Activated effector memory CD4-positive, alpha-beta T cell treated with Interleukin-2 at 50 U/mL for 16 hours (primary cell): ENCODE measurements around the gene AFF3.
"Not testable (repeated sequence)": the region's sequence is repeated elsewhere in the genome, so short reads cannot be mapped to it uniquely, and the experiment has no call there.

Source experiments
- DNase-seq: peaks from one replicate; pipeline ENCODE4 v3.0.0-alpha.2; 2020

The AFF3 gene, protein sequence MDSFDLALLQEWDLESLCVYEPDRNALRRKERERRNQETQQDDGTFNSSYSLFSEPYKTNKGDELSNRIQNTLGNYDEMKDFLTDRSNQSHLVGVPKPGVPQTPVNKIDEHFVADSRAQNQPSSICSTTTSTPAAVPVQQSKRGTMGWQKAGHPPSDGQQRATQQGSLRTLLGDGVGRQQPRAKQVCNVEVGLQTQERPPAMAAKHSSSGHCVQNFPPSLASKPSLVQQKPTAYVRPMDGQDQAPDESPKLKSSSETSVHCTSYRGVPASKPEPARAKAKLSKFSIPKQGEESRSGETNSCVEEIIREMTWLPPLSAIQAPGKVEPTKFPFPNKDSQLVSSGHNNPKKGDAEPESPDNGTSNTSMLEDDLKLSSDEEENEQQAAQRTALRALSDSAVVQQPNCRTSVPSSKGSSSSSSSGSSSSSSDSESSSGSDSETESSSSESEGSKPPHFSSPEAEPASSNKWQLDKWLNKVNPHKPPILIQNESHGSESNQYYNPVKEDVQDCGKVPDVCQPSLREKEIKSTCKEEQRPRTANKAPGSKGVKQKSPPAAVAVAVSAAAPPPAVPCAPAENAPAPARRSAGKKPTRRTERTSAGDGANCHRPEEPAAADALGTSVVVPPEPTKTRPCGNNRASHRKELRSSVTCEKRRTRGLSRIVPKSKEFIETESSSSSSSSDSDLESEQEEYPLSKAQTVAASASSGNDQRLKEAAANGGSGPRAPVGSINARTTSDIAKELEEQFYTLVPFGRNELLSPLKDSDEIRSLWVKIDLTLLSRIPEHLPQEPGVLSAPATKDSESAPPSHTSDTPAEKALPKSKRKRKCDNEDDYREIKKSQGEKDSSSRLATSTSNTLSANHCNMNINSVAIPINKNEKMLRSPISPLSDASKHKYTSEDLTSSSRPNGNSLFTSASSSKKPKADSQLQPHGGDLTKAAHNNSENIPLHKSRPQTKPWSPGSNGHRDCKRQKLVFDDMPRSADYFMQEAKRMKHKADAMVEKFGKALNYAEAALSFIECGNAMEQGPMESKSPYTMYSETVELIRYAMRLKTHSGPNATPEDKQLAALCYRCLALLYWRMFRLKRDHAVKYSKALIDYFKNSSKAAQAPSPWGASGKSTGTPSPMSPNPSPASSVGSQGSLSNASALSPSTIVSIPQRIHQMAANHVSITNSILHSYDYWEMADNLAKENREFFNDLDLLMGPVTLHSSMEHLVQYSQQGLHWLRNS (N-terminal part only)

DNA sequence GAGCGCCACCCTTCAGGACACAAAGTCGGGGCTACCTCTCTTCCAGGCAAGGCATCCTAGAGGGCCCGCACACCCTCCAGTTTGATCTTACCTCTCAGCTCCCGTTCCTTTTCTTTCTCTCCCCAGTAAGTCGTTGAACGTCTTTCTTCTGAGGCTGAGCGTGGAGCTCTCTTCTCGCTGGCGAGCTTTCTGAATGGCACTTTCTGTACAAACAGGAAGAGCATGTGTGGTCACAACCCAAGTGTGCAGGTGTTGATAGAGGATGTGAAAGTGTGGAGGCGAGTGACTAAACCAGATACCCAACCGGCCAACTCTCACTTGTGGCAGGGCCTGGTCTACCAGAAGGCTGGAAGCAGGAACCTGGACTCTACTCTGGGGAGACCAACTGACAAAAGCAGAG is at the start of gene AFF3:
Gene AFF3, minus strand, starts transcription at position 198 of the 400 bp plus-strand sequence. CDS start 38,136 bp downstream, outside the sequence.
- DNase-seq = peak; percentile 3

DNA sequence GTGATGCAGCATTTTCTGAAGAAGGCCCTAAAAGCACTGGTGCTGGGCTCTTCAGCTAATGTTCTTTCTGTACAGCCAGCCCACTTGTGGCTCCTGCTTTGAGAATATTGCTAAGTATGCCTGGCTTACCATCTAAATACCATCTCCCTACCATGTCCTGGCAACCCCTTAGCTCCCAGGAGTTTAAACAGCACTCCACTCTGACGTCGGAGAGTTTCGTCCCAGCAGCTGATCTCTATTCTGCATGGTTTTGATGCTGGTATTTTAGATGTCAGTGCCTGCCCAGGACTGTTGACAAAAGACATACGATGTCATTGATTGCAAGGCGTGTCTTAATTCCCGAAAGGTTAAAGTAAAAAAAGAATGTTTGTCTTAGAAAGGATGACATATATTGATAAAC is 47.0 kb upstream of the AFF3 start:
- no peak for DNase-seq

DNA sequence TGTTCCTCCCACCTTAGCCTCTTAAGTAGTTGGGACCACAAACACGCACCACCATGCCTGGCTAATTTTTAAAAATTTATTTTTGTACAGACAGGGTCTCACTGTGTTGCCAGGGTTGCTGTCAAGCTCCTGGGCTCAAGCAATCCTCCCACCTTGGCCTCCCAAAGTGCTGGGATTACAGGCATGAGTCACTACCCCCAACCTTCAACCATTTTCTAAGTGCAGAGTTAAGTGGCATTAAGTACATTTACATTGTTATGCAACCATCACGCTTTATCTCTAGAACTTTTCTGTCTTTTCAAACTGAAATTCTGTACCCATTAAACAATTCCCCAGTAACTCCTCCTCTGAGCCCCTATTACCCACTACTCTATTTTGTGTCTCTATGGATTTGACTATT is 45.9 kb upstream of the AFF3 start:
- no peak for DNase-seq

DNA sequence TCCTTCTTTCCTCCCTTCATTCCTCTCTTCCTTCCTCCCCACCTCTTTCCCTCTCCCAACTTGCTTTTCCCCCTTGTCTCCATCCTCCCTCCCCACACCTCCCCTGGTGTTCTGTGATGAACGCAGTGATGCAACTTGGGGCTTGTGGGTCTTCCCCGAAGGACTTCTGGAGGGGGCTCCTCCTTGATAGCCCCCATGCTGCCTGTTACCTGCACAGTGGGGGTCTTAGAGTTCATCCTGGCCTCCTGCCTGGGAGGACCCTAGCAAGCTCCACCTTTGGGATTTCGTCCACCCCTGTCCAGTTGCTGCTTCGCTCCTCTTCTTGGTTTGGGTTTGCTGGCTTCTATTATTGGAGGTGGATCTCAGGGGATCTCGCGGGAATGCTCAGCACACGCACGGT is 43.7 kb upstream of the AFF3 start:
- DNase-seq = no peak

DNA sequence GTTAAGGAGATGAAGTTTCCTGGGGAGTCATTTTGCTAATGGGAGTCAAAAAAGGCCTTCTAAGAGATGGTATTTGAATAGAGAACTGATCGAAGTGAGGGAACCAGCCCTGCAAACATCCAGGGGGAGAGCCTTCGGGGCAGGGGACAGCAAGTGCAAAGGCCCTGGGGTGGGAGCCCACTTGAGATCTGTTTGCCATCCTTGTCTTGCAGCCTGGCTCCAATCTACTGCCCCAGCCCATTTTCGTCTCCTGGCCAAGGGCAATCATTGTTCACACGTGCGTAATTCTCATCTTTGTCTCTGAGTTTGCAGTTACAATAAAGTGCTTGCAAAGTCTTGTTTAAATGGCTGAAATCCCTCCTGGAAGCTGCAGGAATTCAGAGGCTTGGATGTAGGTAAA is 43.1 kb upstream of the AFF3 start:
- no peak for DNase-seq

DNA sequence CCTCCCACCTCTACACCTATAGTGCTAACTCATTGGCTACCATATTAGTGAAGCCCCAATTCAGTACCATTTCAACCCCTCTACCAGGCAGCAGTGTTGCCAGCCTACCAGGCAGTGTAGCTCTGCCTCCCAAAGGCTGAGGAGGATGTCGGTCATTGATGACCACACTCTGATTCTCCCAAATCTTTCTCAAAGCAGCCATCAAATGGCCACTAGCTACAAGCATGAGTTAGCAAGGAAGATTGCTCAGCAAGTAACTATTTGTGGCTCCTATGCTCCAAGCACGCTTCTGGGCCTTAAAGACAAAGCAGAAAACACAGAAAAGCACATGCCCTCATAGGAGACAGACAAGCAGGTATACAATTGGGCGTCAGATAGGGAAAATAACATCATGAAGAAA is 42.7 kb upstream of the AFF3 start:
- DNase-seq = no peak

DNA sequence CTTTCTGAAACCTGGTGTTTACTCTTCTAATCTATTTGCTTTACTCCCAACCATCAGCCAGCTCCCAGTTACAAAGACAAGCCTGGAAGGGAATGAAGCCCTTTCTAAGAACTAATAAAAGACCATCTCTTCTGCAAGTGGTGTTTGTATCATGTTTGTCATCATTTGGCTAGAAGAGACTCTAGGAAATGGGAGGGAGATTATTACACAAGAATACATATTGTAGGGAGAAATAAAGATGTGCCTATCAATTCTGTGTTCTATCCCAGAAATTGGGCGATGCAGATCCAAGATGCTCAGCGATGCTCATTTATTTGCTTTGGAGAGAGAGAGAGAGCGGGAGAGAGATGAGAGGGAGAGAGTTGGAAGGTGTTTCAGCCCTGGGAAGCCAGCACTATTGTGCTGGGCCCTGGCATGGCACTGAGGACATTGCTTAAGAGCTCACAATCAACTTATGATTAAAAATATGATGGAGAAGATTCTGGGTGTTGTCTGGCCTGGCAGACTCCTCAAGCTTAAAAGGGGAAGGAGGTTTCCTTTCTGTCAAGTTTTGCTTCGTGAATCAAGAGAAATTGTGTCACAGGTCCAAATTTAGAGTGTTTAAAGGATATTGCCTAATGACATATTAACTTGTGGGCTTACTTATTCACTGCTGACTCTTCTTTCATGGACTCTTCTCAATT is 41.8 kb upstream of the AFF3 start:
- DNase-seq = no peak

DNA sequence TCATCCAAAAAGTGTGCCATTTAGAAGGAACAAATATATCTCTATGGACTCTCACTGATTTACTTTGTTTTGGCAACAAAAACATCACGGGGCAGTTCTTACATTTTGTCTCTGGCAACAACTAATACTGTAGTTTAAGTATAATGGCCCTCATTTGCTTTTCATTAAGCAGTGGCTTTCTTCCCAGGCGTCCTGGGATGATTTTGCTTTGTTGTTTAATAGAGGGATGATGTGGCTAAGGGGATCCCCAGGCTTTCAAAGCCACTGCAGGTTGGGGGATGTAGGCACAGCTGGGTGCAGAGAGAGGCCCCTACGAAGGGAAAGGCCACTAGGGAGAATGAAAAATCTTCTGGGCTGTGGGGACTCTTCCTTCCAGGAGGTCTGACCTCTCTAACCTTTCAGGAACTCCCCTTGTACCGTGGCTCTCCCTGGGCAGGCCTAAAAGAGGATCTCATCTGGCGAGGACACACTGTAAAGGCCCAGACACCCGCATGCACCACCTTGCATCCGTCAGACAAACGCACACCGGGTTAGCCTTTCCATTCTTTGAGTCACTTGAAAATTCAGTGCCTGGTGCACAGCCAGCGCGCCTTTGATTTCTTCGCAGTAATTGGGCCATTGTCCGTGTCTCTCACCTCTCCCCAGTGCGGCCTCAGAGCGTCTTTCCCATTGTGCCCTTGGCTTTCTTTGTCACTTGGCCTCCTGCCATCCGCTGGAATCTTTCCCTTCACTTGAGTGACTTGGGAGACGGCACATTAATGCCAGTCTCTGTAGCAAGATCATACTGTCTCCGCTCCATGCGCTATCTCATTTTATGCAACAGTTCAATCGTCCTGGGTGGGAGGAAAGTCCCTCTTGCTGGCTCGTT is 40.3 kb upstream of the AFF3 start:
- DNase-seq = no peak

DNA sequence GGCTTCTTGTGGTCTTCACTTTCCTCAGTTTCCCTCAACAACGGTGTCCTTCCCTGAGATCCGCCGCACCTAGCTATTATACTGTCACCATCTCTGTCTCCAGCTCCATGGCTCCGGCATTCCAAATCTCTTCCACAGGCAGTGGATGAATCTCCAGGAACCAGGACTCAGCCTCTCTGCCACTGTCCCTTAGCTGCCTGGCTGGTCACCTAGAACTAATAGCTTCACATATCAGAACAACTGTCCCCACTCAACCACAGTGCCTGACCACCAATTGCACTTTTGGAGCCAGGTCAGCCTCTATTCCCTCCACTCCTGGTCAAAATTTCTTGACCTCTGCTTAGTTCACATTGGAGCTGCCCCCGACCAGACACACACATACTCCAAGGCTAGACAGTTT is 38.1 kb upstream of the AFF3 start:
- no peak for DNase-seq

DNA sequence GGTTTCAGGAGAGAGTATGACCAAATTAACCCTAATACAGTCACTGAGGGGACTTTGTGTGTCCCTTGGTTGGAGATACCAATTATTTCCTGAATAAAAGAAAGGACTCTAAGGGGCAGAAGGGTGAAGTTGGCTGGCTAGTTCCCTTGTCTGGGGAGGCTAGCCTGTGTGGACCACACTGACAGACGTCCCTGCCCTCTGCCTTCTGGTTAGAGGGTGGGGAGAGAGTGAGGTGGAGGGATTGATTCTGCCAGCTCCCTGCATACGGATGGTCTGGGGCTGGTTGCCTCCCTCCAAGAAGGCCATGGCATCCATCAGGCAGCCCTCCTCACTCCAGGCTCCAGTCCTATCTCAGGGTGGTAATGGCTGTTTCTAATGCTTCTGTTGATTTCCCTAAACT is 37.4 kb upstream of the AFF3 start:
- DNase-seq = no peak

DNA sequence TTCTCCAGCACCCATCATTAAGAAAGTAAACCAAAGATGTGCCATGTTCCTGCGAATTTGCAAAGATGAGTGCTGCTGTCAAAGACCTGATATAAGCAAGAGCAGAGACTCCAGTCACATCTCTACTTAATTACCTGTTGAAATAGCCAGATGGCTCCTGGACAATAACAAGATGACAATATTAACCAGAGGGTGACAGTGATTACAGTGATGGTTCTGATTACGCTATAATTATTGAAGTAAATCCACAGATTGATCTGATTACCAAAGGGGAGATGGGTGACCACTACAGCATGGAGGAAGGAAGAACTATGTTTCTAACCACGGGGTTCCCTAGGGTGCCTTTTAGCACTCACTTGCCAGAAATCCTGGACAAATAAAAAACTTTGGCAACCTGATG is 36.5 kb upstream of the AFF3 start:
- DNase-seq = no peak

DNA sequence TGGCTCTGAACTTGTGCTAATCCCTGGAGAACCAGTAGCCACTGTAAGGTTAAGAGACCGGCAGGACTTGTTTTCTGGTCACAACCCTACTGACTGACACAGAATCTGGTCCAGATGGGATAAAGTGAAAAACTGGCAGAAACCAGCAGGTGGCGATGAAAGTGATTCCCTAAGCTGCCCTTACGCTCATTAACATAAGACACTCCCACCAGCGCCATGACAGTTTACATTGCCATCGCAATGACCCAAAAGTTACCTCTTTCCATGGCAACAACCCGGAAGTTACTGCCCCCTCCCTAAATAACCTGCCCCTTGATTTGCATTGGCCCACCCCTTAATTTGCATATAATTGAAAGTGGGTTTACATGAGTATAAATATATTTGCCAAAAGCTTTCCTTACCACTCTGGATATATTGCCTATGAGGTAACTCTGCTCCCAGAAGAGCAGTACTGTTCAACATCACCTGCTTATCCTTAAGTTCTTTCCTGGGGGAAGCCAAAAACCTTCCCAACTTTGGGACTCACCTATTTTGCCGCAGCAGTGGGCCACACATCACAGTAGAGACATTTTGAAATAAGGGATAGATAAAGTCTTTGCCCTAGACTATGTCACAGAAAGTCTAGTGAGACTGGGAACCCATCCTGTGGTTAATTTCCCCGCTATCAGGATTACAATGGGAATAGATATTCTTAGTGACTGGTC is 35.8 kb upstream of the AFF3 start:
- DNase-seq = no peak

DNA sequence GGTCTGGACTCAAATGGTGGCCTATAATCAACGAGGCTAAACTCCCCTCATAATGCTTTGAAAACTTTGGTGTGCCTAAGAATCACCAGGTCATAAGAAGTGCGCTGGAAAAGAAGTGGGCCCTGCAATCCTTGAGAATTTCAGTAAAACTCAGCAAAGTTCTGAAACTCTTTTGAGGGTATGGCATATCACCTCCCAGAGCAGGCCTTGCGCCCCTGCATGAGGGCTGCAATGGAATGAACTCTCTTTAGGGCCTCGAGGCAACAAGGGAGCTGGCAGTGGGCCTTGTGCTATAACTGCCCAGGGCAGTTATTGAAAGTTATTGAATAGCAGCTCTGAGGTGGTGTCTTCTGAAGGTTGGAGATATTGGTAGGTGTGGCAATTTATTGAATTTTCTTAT is 34.5 kb upstream of the AFF3 start:
- no peak for DNase-seq

DNA sequence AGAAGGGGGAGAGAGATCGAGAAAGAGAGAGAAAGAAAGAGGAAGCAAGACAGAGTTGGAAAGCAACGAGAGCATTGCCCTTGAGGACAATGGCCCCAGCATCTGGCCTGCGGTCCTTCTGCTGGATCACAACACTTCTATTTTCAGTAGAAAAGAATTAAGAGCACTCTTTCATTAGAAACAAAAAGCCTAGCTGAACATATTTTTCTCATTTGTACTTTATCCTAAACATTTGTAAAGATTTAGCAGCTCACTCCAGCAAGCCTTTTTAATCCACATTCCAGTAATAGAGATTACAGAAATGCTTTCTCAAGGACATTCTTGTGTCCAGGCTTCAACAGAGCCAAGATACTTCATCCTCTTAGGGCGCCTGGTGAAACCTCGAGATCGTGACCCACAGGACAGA is 31.6 kb upstream of the AFF3 start:
- DNase-seq = no peak

DNA sequence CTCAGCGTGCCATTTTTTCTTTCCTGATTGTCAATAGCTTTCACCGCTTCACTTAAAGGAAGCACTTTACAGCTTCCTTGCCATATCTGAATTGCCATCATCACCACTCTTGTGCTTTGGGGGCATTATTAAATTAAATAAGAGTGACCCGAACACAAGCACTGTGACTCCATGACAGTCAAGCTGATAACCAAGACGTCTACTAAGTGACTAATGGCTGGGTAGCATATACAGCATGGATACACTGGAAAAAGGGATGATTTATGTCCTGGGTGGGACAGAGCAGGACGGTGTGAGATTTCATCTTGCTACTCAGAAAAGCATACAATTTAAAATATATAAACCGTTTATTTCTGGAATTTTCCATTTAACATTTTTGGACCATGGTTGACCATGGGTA is 24.3 kb upstream of the AFF3 start:
- no peak for DNase-seq

DNA sequence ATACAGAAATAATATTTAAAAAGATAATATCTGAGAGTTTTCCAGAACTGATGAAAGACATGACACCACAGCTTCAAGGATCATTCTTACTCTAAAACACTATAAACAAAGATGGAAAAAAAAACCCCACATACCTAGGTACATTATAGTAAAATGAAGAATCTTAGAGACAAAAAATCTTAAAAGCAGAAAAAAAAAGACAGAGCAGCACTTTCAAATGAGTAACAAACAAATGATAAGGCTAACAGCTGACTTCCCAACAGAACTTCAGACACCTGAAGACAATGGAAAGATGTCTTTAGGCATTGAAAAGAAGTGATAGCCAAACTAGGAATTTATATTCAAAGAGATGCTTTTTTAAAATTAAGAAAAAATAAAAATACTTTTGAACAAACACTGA is 21.2 kb upstream of the AFF3 start:
- no peak for DNase-seq

DNA sequence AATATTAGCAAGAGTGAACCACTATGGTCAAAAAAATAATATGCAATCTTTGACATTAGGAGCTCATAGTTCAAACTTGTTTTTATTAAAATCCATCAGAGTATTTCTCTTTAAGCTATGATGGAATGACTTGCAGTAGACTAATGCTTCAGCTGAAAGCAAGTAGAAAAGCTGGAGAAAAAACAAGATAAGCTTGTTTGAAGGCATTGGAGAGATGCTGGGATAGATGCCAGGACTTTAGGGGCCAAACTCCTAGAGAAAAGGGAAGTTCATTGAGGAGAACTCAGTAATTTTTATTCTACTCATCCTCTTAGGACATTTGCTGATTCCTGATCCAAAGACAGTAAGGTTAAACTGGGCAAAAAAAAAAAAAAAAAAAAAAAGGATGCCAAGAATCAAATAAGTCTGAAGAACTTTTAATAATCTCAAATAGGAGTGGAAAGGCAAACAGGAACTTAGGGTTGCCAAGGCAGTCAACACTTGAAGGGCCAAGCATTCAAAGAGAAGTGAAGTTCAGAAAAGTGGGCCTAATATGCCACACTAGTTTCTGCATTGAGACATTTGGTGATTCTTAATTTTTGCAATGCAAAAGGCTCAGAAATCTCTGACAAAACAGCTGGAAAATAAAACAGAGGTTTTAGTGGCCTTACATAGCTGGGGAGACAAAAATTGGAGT is 19.7 kb upstream of the AFF3 start:
- no peak for DNase-seq

DNA sequence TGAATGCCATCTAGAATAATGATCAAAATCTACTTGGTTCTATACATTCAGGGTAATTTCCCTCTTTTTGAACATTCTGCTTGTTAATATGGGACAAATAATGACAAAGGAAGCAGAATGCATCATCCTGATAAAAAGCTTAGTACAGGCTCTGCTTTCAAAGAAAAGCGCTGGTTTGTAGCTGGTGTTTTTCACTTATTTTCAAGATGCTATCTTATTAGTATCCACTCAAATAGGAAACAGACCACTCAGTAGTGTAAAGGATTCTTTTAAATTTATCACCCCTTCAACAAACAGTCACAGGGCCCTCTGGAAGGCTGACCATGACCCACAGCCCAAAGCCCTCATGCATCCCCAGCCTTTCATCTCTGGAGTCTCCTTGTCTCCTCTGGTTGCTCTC is 18.0 kb upstream of the AFF3 start:
- no peak for DNase-seq

DNA sequence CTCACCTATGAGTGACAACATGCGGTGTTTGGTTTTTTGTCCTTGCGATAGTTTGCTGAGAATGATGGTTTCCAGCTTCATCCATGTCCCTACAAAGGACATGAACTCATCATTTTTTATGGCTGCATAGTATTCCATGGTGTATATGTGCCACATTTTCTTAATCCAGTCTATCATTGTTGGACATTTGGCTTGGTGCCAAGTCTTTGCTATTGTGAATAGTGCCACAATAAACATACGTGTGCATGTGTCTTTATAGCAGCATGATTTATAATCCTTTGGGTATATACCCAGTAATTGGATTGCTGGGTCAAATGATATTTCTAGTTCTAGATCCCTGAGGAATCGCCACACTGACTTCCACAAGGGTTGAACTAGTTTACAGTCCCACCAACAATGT is 9.4 kb upstream of the AFF3 start:
- not testable (repeated sequence) for DNase-seq

DNA sequence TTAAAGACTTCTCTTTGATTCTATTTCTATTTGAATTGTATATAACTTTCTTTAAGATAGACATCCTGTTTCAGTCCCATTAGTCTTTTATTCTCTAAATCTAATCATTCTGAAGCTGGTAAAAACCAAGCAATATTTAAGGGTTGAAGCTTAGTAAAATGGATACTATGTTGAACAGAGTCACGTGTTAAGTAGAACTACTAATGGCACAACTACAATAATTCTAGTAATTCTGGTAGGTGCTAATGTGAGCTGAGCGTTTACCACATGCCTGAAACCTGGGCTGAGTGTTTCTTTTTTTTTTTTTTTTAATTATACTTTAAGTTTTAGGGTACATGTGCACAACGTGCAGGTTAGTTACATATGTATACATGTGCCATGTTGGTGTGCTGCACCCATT is 8.9 kb upstream of the AFF3 start:
- DNase-seq = no peak

DNA sequence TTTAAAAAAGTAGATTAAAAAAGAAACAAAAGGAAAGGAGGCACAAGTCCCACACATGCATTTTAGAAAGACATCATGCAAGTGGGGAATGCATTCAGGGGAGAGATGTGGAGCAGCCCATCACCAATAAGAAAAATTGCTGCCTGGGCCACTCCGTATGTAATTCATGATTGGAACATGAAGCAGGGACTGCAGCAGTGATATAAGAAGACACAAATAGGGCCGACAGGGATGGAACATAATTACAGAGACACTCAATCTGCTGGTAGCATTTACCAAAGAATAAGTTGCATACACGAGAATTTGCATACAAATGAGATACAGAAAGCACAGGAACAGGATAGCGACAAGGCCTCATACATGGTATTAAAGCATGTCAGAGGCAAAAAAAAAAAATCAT is 6.5 kb upstream of the AFF3 start:
- no peak for DNase-seq
